HS-5 (cell line): ENCODE data around the gene ZNF358.
"Not testable (repeated sequence)": the region's sequence is repeated elsewhere in the genome, so short reads cannot be mapped to it uniquely, and the experiment has no call there.

ENCODE experiments used
- DNase-seq: peaks from one replicate; pipeline ENCODE4 v3.0.0-alpha.2; 2012; ENCODE audit warnings: low read depth

Gene ZNF358

GRCh38 chr19:7535998-7536695, 20.2 kb downstream of the ZNF358 start:
- DNase-seq = no peak

GRCh38 chr19:7538990-7539389, 23.1 kb downstream of the ZNF358 start:
- DNase-seq = not testable (repeated sequence)

GRCh38 chr19:7539827-7540425, 24.0 kb downstream of the ZNF358 start:
- DNase-seq = no peak

- no peak for DNase-seq
Measured at GRCh38 chr19:7540761-7541474, 25.0 kb downstream of the ZNF358 start.

- no peak for DNase-seq
Measured at GRCh38 chr19:7541475-7541824, 25.5 kb downstream of the ZNF358 start.

- no peak for DNase-seq
Measured at GRCh38 chr19:7541828-7542443, 26.0 kb downstream of the ZNF358 start.

- DNase-seq = no peak
Measured at GRCh38 chr19:7542556-7543348, 26.8 kb downstream of the ZNF358 start.

GRCh38 chr19:7544626-7545025, 28.7 kb downstream of the ZNF358 start:
- DNase-seq = no peak

- no peak for DNase-seq
Measured at GRCh38 chr19:7545300-7545699, 29.4 kb downstream of the ZNF358 start.

- no peak for DNase-seq
Measured at GRCh38 chr19:7545904-7546303, 30.0 kb downstream of the ZNF358 start.

GRCh38 chr19:7547159-7547558, 31.3 kb downstream of the ZNF358 start:
- no peak for DNase-seq

GRCh38 chr19:7549429-7550148, 33.7 kb downstream of the ZNF358 start:
- no peak for DNase-seq

GRCh38 chr19:7550169-7550770, 34.4 kb downstream of the ZNF358 start:
- DNase-seq = no peak

- DNase-seq = no peak
Measured at GRCh38 chr19:7550987-7551761, 35.3 kb downstream of the ZNF358 start.

GRCh38 chr19:7552781-7553180, 36.9 kb downstream of the ZNF358 start:
- DNase-seq = no peak

- no peak for DNase-seq
Measured at GRCh38 chr19:7554565-7554964, 38.7 kb downstream of the ZNF358 start.

- DNase-seq = no peak
Measured at GRCh38 chr19:7554990-7555864, 39.3 kb downstream of the ZNF358 start.

GRCh38 chr19:7556696-7557315, 40.9 kb downstream of the ZNF358 start:
- no peak for DNase-seq

GRCh38 chr19:7558667-7559066, 42.8 kb downstream of the ZNF358 start:
- no peak for DNase-seq
